Activated CD8-positive, alpha-beta memory T cell treated with anti-CD3 and anti-CD28 coated beads, Interleukin-2, amount 10 ng/mL, durations not matched to agents 7 days and 5 days (primary cell): ENCODE measurements around the gene PIAS4. TPM values are rescaled to one million over a fixed set of nuclear protein-coding genes. Genes with fewer than 3 reads are reported as not detected.
A peak's percentile ranks its signal among the peaks of the same experiment; 100 is the strongest.
"Not testable (repeated sequence)": the region's sequence is repeated elsewhere in the genome, so short reads cannot be mapped to it uniquely, and the experiment has no call there.

Experiments used
- ATAC-seq: fragments of 150-1000 bp; cut with Tn5 transposase; one replicate; pipeline ENCODE4 v1.10.0; 2021; ENCODE audit warnings: moderate library complexity
- CTCF ChIA-PET: fragments of 350-600 bp; sonication (Branson Sonifier 250); formaldehyde crosslinking; loops from one replicate; lab custom pipeline; 2021; ENCODE audit warnings: antibody characterized with exemption; lab: Charles Lee
- DNase-seq: peaks from one replicate; pipeline ENCODE4 v3.0.0-alpha.2; 2020
- H3K27ac Mint-ChIP-seq: one replicate; pipeline ENCODE4 v1.8.0; 2021; ENCODE audit warnings: mild to moderate bottlenecking, mixed read lengths
- H3K27me3 Mint-ChIP-seq: one replicate; pipeline ENCODE4 v1.8.0; 2021; ENCODE audit warnings: mixed read lengths
- H3K36me3 Mint-ChIP-seq: one replicate; pipeline ENCODE4 v1.8.0; 2021; ENCODE audit warnings: mild to moderate bottlenecking, mixed read lengths
- H3K4me1 Mint-ChIP-seq: one replicate; pipeline ENCODE4 v1.8.0; 2021; ENCODE audit warnings: mixed read lengths
- H3K4me3 Mint-ChIP-seq: one replicate; pipeline ENCODE4 v1.8.0; 2021; ENCODE audit warnings: mild to moderate bottlenecking, moderate library complexity, mixed read lengths
- H3K9me3 Mint-ChIP-seq: one replicate; pipeline ENCODE4 v1.8.0; 2022; ENCODE audit warnings: low read depth, mixed read lengths
- total RNA-seq, 2 experiments: library from RNA; stranded (reverse); gene quantifications; one replicate each; pipeline ENCODE4 v1.2.3, GENCODE V29; 2021

PIAS4 gene
- 10 to 100 TPM; 34.0 to 39.4 TPM for total RNA-seq

GRCh38 chr19:4007021-4007835 is at the start of gene PIAS4:
Gene PIAS4 (plus strand): TSS chr19:4007736. CDS start chr19:4007761, 25 bp downstream.
- Mint-ChIP-seq H3K4me1 (peaks cover 20% of the 10 kb centered on the region), H3K27ac (peak within 1 kb of the TSS; percentile 82), H3K27me3 (no peaks in the 10 kb centered on the region), H3K4me3 (peak within 1 kb of the TSS; percentile 79), H3K9me3 (no peaks in the 10 kb centered on the region), H3K36me3 (peaks cover 7% of the 10 kb centered on the region)
- CTCF ChIA-PET = interaction anchor here (0.9 to 9.3 kb wide), 11 partner anchors 8 to 133 kb away, joined by 3 to 70 read pairs (median 3); partner anchors contain the start of gene EEF2
- ATAC-seq = peak; percentile 94
- peak; percentile 96 for DNase-seq

GRCh38 chr19:3958836-3959765 is 48.4 kb upstream of the PIAS4 start:
- Mint-ChIP-seq H3K9me3 (no peaks in the 10 kb centered on the region), H3K4me3 (no peak overlapping the region), H3K27ac (no peak overlapping the region), H3K4me1 (no peaks in the 10 kb centered on the region), H3K27me3 (no peaks in the 10 kb centered on the region), H3K36me3 (peaks cover 5% of the 10 kb centered on the region)
- DNase-seq = no peak
- CTCF ChIA-PET = no interaction called here
- ATAC-seq = no peak

- CTCF ChIA-PET = no interaction called here
- Mint-ChIP-seq H3K36me3 (peaks cover 8% of the 10 kb centered on the region), H3K27ac (no peak overlapping the region), H3K4me1 (no peaks in the 10 kb centered on the region), H3K4me3 (no peak overlapping the region), H3K9me3 (no peaks in the 10 kb centered on the region), H3K27me3 (no peaks in the 10 kb centered on the region)
- ATAC-seq = no peak
- no peak for DNase-seq
Observed at GRCh38 chr19:3959766-3960131, 47.8 kb upstream of the PIAS4 start.

- CTCF ChIA-PET = no interaction called here
- DNase-seq = no peak
- Mint-ChIP-seq H3K27me3 (no peaks in the 10 kb centered on the region), H3K9me3 (no peaks in the 10 kb centered on the region), H3K36me3 (peaks cover 10% of the 10 kb centered on the region), H3K4me3 (no peak overlapping the region), H3K27ac (no peak overlapping the region), H3K4me1 (no peaks in the 10 kb centered on the region)
- no peak for ATAC-seq
Observed at GRCh38 chr19:3961007-3961406, 46.5 kb upstream of the PIAS4 start.

- CTCF ChIA-PET = no interaction called here
- DNase-seq (no peak), ATAC-seq (no peak)
- H3K9me3 Mint-ChIP-seq = no peaks in the 10 kb centered on the region
- no peak overlapping the region for H3K4me3 Mint-ChIP-seq
- peaks cover 10% of the 10 kb centered on the region for H3K36me3 Mint-ChIP-seq
- peaks cover 3% of the 10 kb centered on the region for H3K4me1 Mint-ChIP-seq
- no peaks in the 10 kb centered on the region for H3K27me3 Mint-ChIP-seq
- no peak overlapping the region for H3K27ac Mint-ChIP-seq
Observed at GRCh38 chr19:3963458-3964255, 43.9 kb upstream of the PIAS4 start.

- Mint-ChIP-seq H3K27me3 (no peaks in the 10 kb centered on the region), H3K4me1 (peaks cover 10% of the 10 kb centered on the region), H3K4me3 (no peak overlapping the region), H3K9me3 (no peaks in the 10 kb centered on the region), H3K27ac (no peak overlapping the region), H3K36me3 (peaks cover 10% of the 10 kb centered on the region)
- no peak for ATAC-seq
- DNase-seq = no peak
- CTCF ChIA-PET = no interaction called here
Observed at GRCh38 chr19:3964256-3965194, 43.0 kb upstream of the PIAS4 start.

GRCh38 chr19:3966051-3967017 is 41.2 kb upstream of the PIAS4 start:
- peaks cover 23% of the 10 kb centered on the region for H3K4me1 Mint-ChIP-seq
- no peak for ATAC-seq
- no peaks in the 10 kb centered on the region for H3K9me3 Mint-ChIP-seq
- DNase-seq = no peak
- no peak overlapping the region for H3K27ac Mint-ChIP-seq
- no peaks in the 10 kb centered on the region for H3K27me3 Mint-ChIP-seq
- peaks cover 9% of the 10 kb centered on the region for H3K36me3 Mint-ChIP-seq
- H3K4me3 Mint-ChIP-seq = no peak overlapping the region
- CTCF ChIA-PET = no interaction called here

- not testable (repeated sequence) for H3K36me3 Mint-ChIP-seq, H3K4me3 Mint-ChIP-seq, H3K27me3 Mint-ChIP-seq, H3K9me3 Mint-ChIP-seq, DNase-seq, ATAC-seq, H3K27ac Mint-ChIP-seq
- H3K4me1 Mint-ChIP-seq = peaks cover 25% of the 10 kb centered on the region
- CTCF ChIA-PET = interaction anchor here (0.6 to 2.1 kb wide), 3 partner anchors 20 to 189 kb away, joined by 3 to 12 read pairs (median 4); no protein-coding TSS in a partner anchor
Observed at GRCh38 chr19:3967983-3968382, 39.6 kb upstream of the PIAS4 start.

GRCh38 chr19:3968556-3969434 is 38.7 kb upstream of the PIAS4 start:
- DNase-seq = no peak
- Mint-ChIP-seq H3K27ac (no peak overlapping the region), H3K9me3 (no peaks in the 10 kb centered on the region), H3K27me3 (no peaks in the 10 kb centered on the region), H3K36me3 (peaks cover 5% of the 10 kb centered on the region), H3K4me3 (no peak overlapping the region), H3K4me1 (peaks cover 25% of the 10 kb centered on the region)
- ATAC-seq = no peak
- CTCF ChIA-PET = interaction anchor here (0.6 to 2.1 kb wide), 4 partner anchors 17 to 188 kb away, joined by 3 to 12 read pairs (median 5); partner anchors contain the start of gene EEF2

- peaks cover 2% of the 10 kb centered on the region for H3K36me3 Mint-ChIP-seq
- ATAC-seq (no peak), DNase-seq (no peak)
- no peaks in the 10 kb centered on the region for H3K9me3 Mint-ChIP-seq
- H3K27me3 Mint-ChIP-seq = no peaks in the 10 kb centered on the region
- H3K27ac Mint-ChIP-seq = peak overlapping the region; percentile 85
- CTCF ChIA-PET = interaction anchor here (1.2 to 2.1 kb wide), 2 partner anchors 16 to 18 kb away, joined by 6 to 12 read pairs; partner anchors contain the start of gene EEF2
- peaks cover 25% of the 10 kb centered on the region for H3K4me1 Mint-ChIP-seq
- H3K4me3 Mint-ChIP-seq = peak overlapping the region; percentile 86
Observed at GRCh38 chr19:3969435-3970312, 37.9 kb upstream of the PIAS4 start.
